Naive thymus-derived CD8-positive, alpha-beta T cell (primary cell): ENCODE measurements around the gene KIAA0319L. TPM values are rescaled to one million over a fixed set of nuclear protein-coding genes. Genes with fewer than 3 reads are reported as not detected.
"Not testable (repeated sequence)": the region's sequence is repeated elsewhere in the genome, so short reads cannot be mapped to it uniquely, and the experiment has no call there.

ENCODE experiments used
- ATAC-seq, 2 donors: fragments of 150-1000 bp; cut with Tn5 transposase in 1 of 2; sonication (Bioruptor Pico), chemical (Tn5 transposase) in 1 of 2; 1 replicate in 1 of 2; 2 replicates in 1 of 2; pipeline ENCODE4 v1.10.0; 2021; ENCODE audit warnings: mild to moderate bottlenecking in 2 of 2, moderate library complexity in 2 of 2
- POLR2A ChIA-PET: fragments of 350-600 bp; sonication (Branson Sonifier 250); formaldehyde crosslinking; loops from one replicate; lab custom pipeline; 2021; ENCODE audit warnings: antibody characterized with exemption; lab: Charles Lee
- DNase-seq, 10 donors: peaks; one replicate each; pipeline versions ENCODE4 v3.0.0 to v3.0.0-alpha.2; 2020 to 2022
- H3K27ac Mint-ChIP-seq, 10 donors: one replicate each; pipeline ENCODE4 v1.8.0; 2020 to 2022; ENCODE audit warnings: mild to moderate bottlenecking in 10 of 10, mixed read lengths in 10 of 10, moderate library complexity in 4 of 10, inconsistent platforms in 1 of 10
- H3K27me3 Mint-ChIP-seq, 5 donors: one replicate each; pipeline ENCODE4 v1.8.0; 2021 to 2022; ENCODE audit warnings: mixed read lengths in 5 of 5
- H3K36me3 Mint-ChIP-seq, 3 donors: one replicate each; pipeline ENCODE4 v1.8.0; 2020 to 2022; ENCODE audit warnings: mixed read lengths in 3 of 3, mild to moderate bottlenecking in 2 of 3, inconsistent platforms in 1 of 3
- H3K4me1 Mint-ChIP-seq, 4 donors: one replicate each; pipeline ENCODE4 v1.8.0; 2021 to 2022; ENCODE audit warnings: mixed read lengths in 4 of 4
- H3K4me3 Mint-ChIP-seq, 10 donors: one replicate each; pipeline ENCODE4 v1.8.0; 2020 to 2022; ENCODE audit warnings: mild to moderate bottlenecking in 10 of 10, mixed read lengths in 10 of 10, moderate library complexity in 6 of 10, inconsistent platforms in 1 of 10
- H3K9me3 Mint-ChIP-seq, 9 donors: one replicate each; pipeline ENCODE4 v1.8.0; 2020 to 2022; ENCODE audit warnings: mixed read lengths in 9 of 9, mild to moderate bottlenecking in 3 of 9, inconsistent platforms in 1 of 9, moderate library complexity in 1 of 9
- polyA plus RNA-seq, 3 donors: library from polyadenylated mRNA; unstranded; fragments of 300-500 nt; fragmentation: Illumina TruSeq; gene quantifications; one replicate each; pipeline ENCODE4 v1.2.3, GENCODE V29; 2021
- total RNA-seq, 8 experiments: library from RNA in 2 of 8; stranded (reverse) in 2 of 8; gene quantifications; one replicate each; pipeline ENCODE4 v1.2.3 and lab custom pipeline; 2021 to 2026

KIAA0319L gene
- total and polyA plus RNA-seq, 5 experiments from 2014 or later = 16.0 to 71.1 (median 25.2) TPM

GRCh38 chr1:35576766-35577070, 19.5 kb upstream of the KIAA0319L start:
- H3K27ac Mint-ChIP-seq = peak overlapping the region in 8 of 10 donors; percentile 4 to 86 (median 78)
- POLR2A ChIA-PET = interaction anchor here (2.9 kb wide), 1 partner anchor 20 kb away, joined by 14 read pairs; the partner anchor contains the start of genes KIAA0319L and NCDN

GRCh38 chr1:35576061-35576765, 19.0 kb upstream of the KIAA0319L start:
- peak overlapping the region in 8 of 10 donors; percentile 4 to 86 (median 80) for H3K27ac Mint-ChIP-seq
- POLR2A ChIA-PET = interaction anchor here (2.9 kb wide), 1 partner anchor 19 kb away, joined by 14 read pairs; the partner anchor contains the start of genes KIAA0319L and NCDN
- peak overlapping the region; percentile 70 to 93 (median 84) for H3K4me3 Mint-ChIP-seq
- DNase-seq = no peak
- peaks cover 17 to 37% (median 26%) of the 10 kb centered on the region in 4 donors for H3K4me1 Mint-ChIP-seq
- H3K9me3 Mint-ChIP-seq = no peaks in the 10 kb centered on the region
- H3K36me3 Mint-ChIP-seq = no peaks in the 10 kb centered on the region
- no peak for ATAC-seq
- no peaks in the 10 kb centered on the region for H3K27me3 Mint-ChIP-seq

More at GRCh38 chr1:35576766-35577070, 19.5 kb upstream of the KIAA0319L start:
- H3K36me3 Mint-ChIP-seq, H3K27me3 Mint-ChIP-seq, DNase-seq, ATAC-seq, H3K9me3 Mint-ChIP-seq: not testable (repeated sequence)
- Mint-ChIP-seq H3K4me3 (peak overlapping the region; percentile 81 to 95 (median 84)), H3K4me1 (peaks cover 17 to 37% (median 26%) of the 10 kb centered on the region in 4 donors)

GRCh38 chr1:35575416-35575958, 18.3 kb upstream of the KIAA0319L start:
- Mint-ChIP-seq H3K36me3 (no peaks in the 10 kb centered on the region), H3K9me3 (no peaks in the 10 kb centered on the region), H3K27me3 (no peaks in the 10 kb centered on the region), H3K27ac (peak overlapping the region in 5 of 10 donors; percentile 4 to 89 (median 76)), H3K4me1 (peaks cover 17 to 37% (median 26%) of the 10 kb centered on the region in 4 donors), H3K4me3 (peak overlapping the region in 9 of 10 donors; percentile 17 to 93 (median 64))
- no peak for ATAC-seq
- POLR2A ChIA-PET = no interaction called here
- DNase-seq = no peak

- no peaks in the 10 kb centered on the region for H3K36me3 Mint-ChIP-seq
- peak overlapping the region in 8 of 10 donors; percentile 29 to 93 (median 52) for H3K4me3 Mint-ChIP-seq
- DNase-seq (no peak), ATAC-seq (no peak)
- POLR2A ChIA-PET = no interaction called here
- H3K4me1 Mint-ChIP-seq = peaks cover 17 to 35% (median 26%) of the 10 kb centered on the region in 4 donors
- no peaks in the 10 kb centered on the region for H3K9me3 Mint-ChIP-seq
- peak overlapping the region in 2 of 10 donors; percentile 4 to 48 for H3K27ac Mint-ChIP-seq
- no peaks in the 10 kb centered on the region for H3K27me3 Mint-ChIP-seq
These were observed 17.6 kb upstream of the KIAA0319L start for GRCh38 chr1:35574655-35575415.

- Mint-ChIP-seq H3K27me3 (no peaks in the 10 kb centered on the region), H3K9me3 (no peaks in the 10 kb centered on the region), H3K27ac (no peak overlapping the region), H3K4me3 (peak overlapping the region in 4 of 10 donors; percentile 26 to 38 (median 29)), H3K4me1 (peaks cover 17 to 35% (median 27%) of the 10 kb centered on the region in 4 donors), H3K36me3 (no peaks in the 10 kb centered on the region)
- DNase-seq (no peak), ATAC-seq (no peak)
- POLR2A ChIA-PET = no interaction called here
These were observed 17.0 kb upstream of the KIAA0319L start for GRCh38 chr1:35574125-35574654.

- Mint-ChIP-seq H3K27ac (peak within 1 kb of the TSS in 1 of 10 donors; percentile 60), H3K27me3 (no peaks in the 10 kb centered on the region), H3K4me1 (peaks cover 21 to 38% (median 31%) of the 10 kb centered on the region in 4 donors), H3K36me3 (no peaks in the 10 kb centered on the region), H3K9me3 (no peaks in the 10 kb centered on the region), H3K4me3 (peak within 1 kb of the TSS in 4 of 10 donors; percentile 47 to 63 (median 55))
- DNase-seq (no peak), ATAC-seq (peak in 1 of 2 donors; percentile 20)
- POLR2A ChIA-PET = no interaction called here
These were observed 16.3 kb upstream of the KIAA0319L start, which contains the start of gene TFAP2E for GRCh38 chr1:35573198-35574124. Gene TFAP2E, plus strand, starts transcription at chr1:35573314. Its CDS starts 264 bp downstream, at chr1:35573578.

- Mint-ChIP-seq H3K36me3 (no peaks in the 10 kb centered on the region), H3K4me3 (no peak overlapping the region), H3K27me3 (no peaks in the 10 kb centered on the region), H3K9me3 (no peaks in the 10 kb centered on the region), H3K27ac (peak overlapping the region in 1 of 10 donors; percentile 60), H3K4me1 (peaks cover 16 to 29% (median 24%) of the 10 kb centered on the region in 4 donors)
- POLR2A ChIA-PET = interaction anchor here (0.6 kb wide), 1 partner anchor 71 kb away, joined by 3 read pairs; no protein-coding TSS in a partner anchor
- ATAC-seq (no peak), DNase-seq (no peak)
These were observed 15.1 kb upstream of the KIAA0319L start for GRCh38 chr1:35572296-35572695.

- ATAC-seq = no peak
- no peak for DNase-seq
- Mint-ChIP-seq H3K27ac (peak overlapping the region in 1 of 10 donors; percentile 31), H3K4me1 (peaks cover 14 to 24% (median 20%) of the 10 kb centered on the region in 4 donors), H3K9me3 (no peaks in the 10 kb centered on the region), H3K27me3 (no peaks in the 10 kb centered on the region), H3K4me3 (no peak overlapping the region), H3K36me3 (no peaks in the 10 kb centered on the region)
- POLR2A ChIA-PET = interaction anchor here (0.6 kb wide), 1 partner anchor 32 kb away, joined by 7 read pairs; no protein-coding TSS in a partner anchor
These were observed 14.1 kb upstream of the KIAA0319L start for GRCh38 chr1:35571263-35571662.

GRCh38 chr1:35570589-35571137, 13.5 kb upstream of the KIAA0319L start:
- ATAC-seq (no peak), DNase-seq (no peak)
- no peaks in the 10 kb centered on the region for H3K27me3 Mint-ChIP-seq
- no peak overlapping the region for H3K4me3 Mint-ChIP-seq
- H3K4me1 Mint-ChIP-seq = peaks cover 10 to 18% (median 15%) of the 10 kb centered on the region in 4 donors
- H3K9me3 Mint-ChIP-seq = no peaks in the 10 kb centered on the region
- POLR2A ChIA-PET = no interaction called here
- no peaks in the 10 kb centered on the region for H3K36me3 Mint-ChIP-seq
- H3K27ac Mint-ChIP-seq = peak overlapping the region in 1 of 10 donors; percentile 81

- POLR2A ChIA-PET = no interaction called here
- Mint-ChIP-seq H3K9me3 (no peaks in the 10 kb centered on the region), H3K27me3 (no peaks in the 10 kb centered on the region), H3K4me3 (no peak overlapping the region), H3K36me3 (no peaks in the 10 kb centered on the region), H3K27ac (no peak overlapping the region), H3K4me1 (peaks cover 7 to 12% (median 9%) of the 10 kb centered on the region in 4 donors)
- DNase-seq = no peak
- ATAC-seq = no peak
These were observed 12.7 kb upstream of the KIAA0319L start for GRCh38 chr1:35569936-35570335.

- ATAC-seq = peak; percentile 69 to 71
- H3K4me3 Mint-ChIP-seq = no peak overlapping the region
- peak; percentile 43 to 76 (median 64) for DNase-seq
These were observed 11.8 kb upstream of the KIAA0319L start for GRCh38 chr1:35568975-35569395.

More at GRCh38 chr1:35568975-35569395, 11.8 kb upstream of the KIAA0319L start:
- Mint-ChIP-seq H3K27ac (no peak overlapping the region), H3K27me3 (no peaks in the 10 kb centered on the region), H3K9me3 (no peaks in the 10 kb centered on the region), H3K36me3 (peaks cover 0 to 4% (median 0%) of the 10 kb centered on the region in 3 donors), H3K4me1 (peaks cover 13 to 21% (median 15%) of the 10 kb centered on the region in 4 donors)
- POLR2A ChIA-PET = interaction anchor here (0.6 to 2.0 kb wide), 6 partner anchors 9 to 201 kb away, joined by 3 to 7 read pairs (median 4); partner anchors contain the start of genes CLSPN and NCDN
